HepG2 (cell line): ENCODE data around the gene OR52E1. TPM values are rescaled to one million over a fixed set of nuclear protein-coding genes. Genes with fewer than 3 reads are reported as not detected.

ENCODE experiments used
- ATAC-seq: fragments of 200-7000 bp; cut with Tn5 transposase; 3 replicates; pipeline ENCODE4 v1.9.1; 2020; ENCODE audit warnings: mild to moderate bottlenecking, moderate library complexity
- BruUV-seq: library from RNA; stranded (reverse); fragments of 400-500 nt; replicated peaks from 2 replicates; lab custom pipeline; 2021; lab: Mats Ljungman, UMichigan
- CTCF ChIA-PET: fragments of 300-600 bp; formaldehyde crosslinking; extraction: SDS; loops from one replicate; lab custom pipeline; 2021; ENCODE audit warnings: low total read pairs, inconsistent platforms, low intra/inter-chr PET ratio; lab: Yijun Ruan, JAX
- POLR2A ChIA-PET: fragments of 350-600 bp; sonication (Branson Sonifier 250); formaldehyde crosslinking; loops from one replicate; lab custom pipeline; 2020; ENCODE audit warnings: antibody characterized with exemption, inconsistent platforms; lab: Yijun Ruan, JAX
- DNase-seq: peaks from one replicate; pipeline ENCODE4 v3.0.0-alpha.2; 2015; ENCODE audit warnings: low spot score
- FAIRE-seq: peaks from 3 replicates; lab custom pipeline; 2011; peaks lifted over from hg19 to GRCh38; lab: Jason Lieb, UNC
- H2AFZ ChIP-seq: one replicate; pipeline ENCODE4 v1.6.1; 2011; ENCODE audit warnings: low read length, inconsistent platforms
- H3K27ac ChIP-seq: fragments of 300-600 bp; 3 replicates; pipeline ENCODE4 v1.8.0; 2011; ENCODE audit warnings: mixed run types, mild to moderate bottlenecking, mixed read lengths, low read length, inconsistent platforms; ENCODE audit not compliant: insufficient read depth; ENCODE audit errors: extremely low read length
- H3K27me3 ChIP-seq, 2 experiments: fragments of 200-600 bp in 1 of 2; 2 replicates in 1 of 2; 3 replicates in 1 of 2; pipeline versions ENCODE4 v1.6.0 to v1.8.0; 2011; ENCODE audit warnings: low read length in 2 of 2, mild to moderate bottlenecking in 2 of 2, moderate library complexity in 2 of 2, inconsistent platforms in 1 of 2; ENCODE audit not compliant: insufficient read depth in 2 of 2, control insufficient read depth in 1 of 2
- H3K36me3 ChIP-seq, 2 experiments: fragments of 200-600 bp in 1 of 2; replicated peaks in 1 of 2; 2 replicates in 1 of 2; 3 replicates in 1 of 2; pipeline versions ENCODE4 v1.5.1 to v1.8.0; 2011; ENCODE audit warnings: low read length in 2 of 2, inconsistent platforms in 1 of 2; ENCODE audit not compliant: insufficient read depth in 2 of 2, control insufficient read depth in 1 of 2
- H3K4me1 ChIP-seq: 2 replicates; pipeline ENCODE4 v1.5.1; 2012; ENCODE audit warnings: low read length, inconsistent platforms; ENCODE audit not compliant: insufficient read depth
- H3K4me2 ChIP-seq: 2 replicates; pipeline ENCODE4 v1.6.0; 2011; ENCODE audit warnings: low read depth, low read length, inconsistent platforms
- H3K4me3 ChIP-seq, 3 experiments: fragments of 200-600 bp in 1 of 3; sonication (generic), shearing (Covaris generic) in 1 of 3; replicated peaks in 1 of 3; 2 replicates each; pipeline ENCODE4 v1.5.1; 2011 to 2016; ENCODE audit warnings: low read length in 3 of 3, inconsistent platforms in 2 of 3, low read depth in 2 of 3, mild to moderate bottlenecking in 2 of 3, control low read depth in 1 of 3, mixed read lengths in 1 of 3; ENCODE audit not compliant: insufficient read depth in 1 of 3
- H3K79me2 ChIP-seq: one replicate; pipeline ENCODE4 v1.6.1; 2011; ENCODE audit warnings: low read length, inconsistent platforms; ENCODE audit not compliant: insufficient read depth
- H3K9ac ChIP-seq: 2 replicates; pipeline ENCODE4 v1.6.0; 2011; ENCODE audit warnings: mild to moderate bottlenecking, low read depth, low read length, inconsistent platforms; ENCODE audit not compliant: insufficient read depth
- H3K9me3 ChIP-seq: 2 replicates; pipeline ENCODE4 v1.5.1; 2012; ENCODE audit warnings: mild to moderate bottlenecking, low read length
- H4K20me1 ChIP-seq: 2 replicates; pipeline ENCODE4 v1.6.0; 2011; ENCODE audit warnings: inconsistent platforms, mild to moderate bottlenecking, low read length, moderate library complexity; ENCODE audit not compliant: insufficient read depth
- HNRNPK ChIP-seq: fragments of 200-400 bp; formaldehyde crosslinking; IDR thresholded peaks from 2 replicates; pipeline ENCODE4 v1.6.1; 2018; ENCODE audit warnings: low read length, low read depth, moderate library complexity, mild to moderate bottlenecking; ENCODE audit not compliant: poor library complexity, severe bottlenecking
- RFX3 ChIP-seq: IDR thresholded peaks from 2 replicates; pipeline ENCODE4 v1.6.1; 2016; ENCODE audit warnings: missing biosample characterization, missing genetic modification reagents
- ZNF816 ChIP-seq: sonication (generic); formaldehyde crosslinking; IDR thresholded peaks from 2 replicates; pipeline ENCODE4 v1.8.0; 2022; ENCODE audit warnings: missing genetic modification reagents, mild to moderate bottlenecking, borderline replicate concordance
- WGBS: methylation state at CpG from one replicate; pipeline ENCODE4 v1.1.6; 2017; ENCODE audit warnings: low lambda C conversion rate; 5-methylcytosine and 5-hydroxymethylcytosine counted together
- in situ Hi-C: cut with HindIII; loops from 2 replicates; pipeline ENCODE4 v1.10.0; 2017; ENCODE audit warnings: low pct_unique_long_range_greater_than_20kb; ENCODE audit not compliant: extremely low pct_ligation_motif_present
- intact Hi-C: fragments of 100-400 bp; cut with micrococcal nuclease; formaldehyde crosslinking; loops from one replicate; pipeline ENCODE4 v1.10.0; 2022; ENCODE audit not compliant: unreplicated experiment
- polyA plus RNA-seq, 8 experiments: library from polyadenylated mRNA; depleted of rRNA in 3 of 8; stranded (reverse) in 7 of 8; unstranded in 1 of 8; fragments of >200 nt; fragmentation: Illumina TruSeq in 4 of 8; extraction: Trizol in 4 of 8; gene quantifications; 2 replicates each; pipeline versions ENCODE4 v1.2.1 to v1.2.3, GENCODE V29; 2011 to 2016; ENCODE audit warnings: low read depth in 4 of 8, missing spikeins in 1 of 8, mixed read lengths in 1 of 8; ENCODE audit not compliant: insufficient read depth in 1 of 8
- total RNA-seq, 5 experiments: library from RNA; depleted of rRNA; stranded (reverse); fragments of >200 nt; fragmentation: Illumina TruSeq; extraction: Trizol; gene quantifications; 2 replicates each; pipeline ENCODE4 v1.2.3, GENCODE V29; 2016; ENCODE audit warnings: low read depth in 1 of 5

The OR52E1 gene
- total and polyA plus RNA-seq, 2 of the 13 experiments (the other 11 are each of a cell fraction or from before 2014, with no cell fraction given), result not detected

DNA sequence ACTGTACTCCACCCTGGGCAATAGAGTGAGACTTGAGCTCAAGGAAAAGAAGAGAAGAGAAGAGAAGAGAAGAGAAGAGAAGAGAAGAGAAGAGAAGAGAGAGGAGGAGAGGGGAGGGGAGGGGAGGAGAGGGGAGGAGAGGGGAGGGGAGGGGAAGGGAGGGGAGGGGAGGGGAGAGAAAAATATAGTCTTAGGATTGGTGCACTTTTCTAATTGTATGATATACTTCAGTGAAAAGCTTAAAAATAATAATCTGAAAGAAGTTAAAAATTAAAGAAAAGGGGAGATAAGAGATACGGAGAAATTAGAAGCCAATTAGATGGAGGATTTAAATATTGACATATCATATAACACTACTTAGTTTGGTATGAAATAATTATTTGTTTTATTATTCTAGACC lies 49.5 kb downstream of the OR52E1 start:
- ChIA-PET POLR2A (no interaction called here), CTCF (no interaction called here)

More for the DNA sequence above, 49.5 kb downstream of the OR52E1 start:
- no peak overlapping the region for H3K4me3 ChIP-seq
- FAIRE-seq (no peak), ATAC-seq (no peak)
- no peaks in the 10 kb centered on the region for H3K79me2 ChIP-seq
- BruUV-seq, result no TSS peak
- no peaks in the 10 kb centered on the region for H3K27me3 ChIP-seq
- H3K36me3 ChIP-seq, result no peaks in the 10 kb centered on the region
- H4K20me1 ChIP-seq, result no peaks in the 10 kb centered on the region
- 46% methylated on average over 1 of the region's 1 CpG for WGBS
- H3K4me2 ChIP-seq, result no peak overlapping the region
- H3K27ac ChIP-seq, result no peak overlapping the region
- no peak overlapping the region for H2AFZ ChIP-seq
- no peaks in the 10 kb centered on the region for H3K4me1 ChIP-seq
- no peak overlapping the region for H3K9ac ChIP-seq
- in situ Hi-C loops, result no loop called here
- TF ChIP-seq RFX3 (no peak), ZNF816 (no peak), HNRNPK (peak; percentile 83)
- TF ChIP-seq, all 625 proteins: peak for 1
- no peak for DNase-seq
- H3K9me3 ChIP-seq, result no peaks in the 10 kb centered on the region
- intact Hi-C loops, result no loop called here

Other genes with a start within 250 kb of the OR52E1 start
- not detected in 2 replicates for gene OR51F2, start 248.3 kb upstream of the OR52E1 start, total RNA-seq (2016; rRNA removed; fragmentation: Illumina TruSeq; extraction: Trizol)
- gene OR51F2, start 248.3 kb upstream of the OR52E1 start, polyA plus RNA-seq (2011; rRNA removed), result not detected in 2 replicates
- not detected in 2 replicates for gene OR51S1, start 220.4 kb upstream of the OR52E1 start, total RNA-seq (2016; rRNA removed; fragmentation: Illumina TruSeq; extraction: Trizol)
- gene OR51S1, start 220.4 kb upstream of the OR52E1 start, polyA plus RNA-seq (2011; rRNA removed), result not detected in 2 replicates
- gene OR51T1, start 187.7 kb upstream of the OR52E1 start, total RNA-seq (2016; rRNA removed; fragmentation: Illumina TruSeq; extraction: Trizol), result not detected in 2 replicates
- gene OR51T1, start 187.7 kb upstream of the OR52E1 start, polyA plus RNA-seq (2011; rRNA removed), result not detected in 2 replicates
- not detected in 2 replicates for gene OR51A7, start 165.8 kb upstream of the OR52E1 start, total RNA-seq (2016; rRNA removed; fragmentation: Illumina TruSeq; extraction: Trizol)
- gene OR51A7, start 165.8 kb upstream of the OR52E1 start, polyA plus RNA-seq (2011; rRNA removed), result not detected in 2 replicates
- gene OR51G2, start 150.2 kb upstream of the OR52E1 start, total RNA-seq (2016; rRNA removed; fragmentation: Illumina TruSeq; extraction: Trizol), result not detected in 2 replicates
- gene OR51G2, start 150.2 kb upstream of the OR52E1 start, polyA plus RNA-seq (2011; rRNA removed), result not detected in 2 replicates
- gene OR51G1, start 145.2 kb upstream of the OR52E1 start, total RNA-seq (2016; rRNA removed; fragmentation: Illumina TruSeq; extraction: Trizol), result not detected in 2 replicates
- gene OR51G1, start 145.2 kb upstream of the OR52E1 start, polyA plus RNA-seq (2011; rRNA removed), result not detected in 2 replicates
- not detected in 2 replicates for gene OR51A4, start 122.0 kb upstream of the OR52E1 start, total RNA-seq (2016; rRNA removed; fragmentation: Illumina TruSeq; extraction: Trizol)
- gene OR51A4, start 122.0 kb upstream of the OR52E1 start, polyA plus RNA-seq (2011; rRNA removed), result not detected in 2 replicates
- not detected in 2 replicates for gene OR51A2, start 113.9 kb upstream of the OR52E1 start, total RNA-seq (2016; rRNA removed; fragmentation: Illumina TruSeq; extraction: Trizol)
- gene OR51A2, start 113.9 kb upstream of the OR52E1 start, polyA plus RNA-seq (2011; rRNA removed), result not detected in 2 replicates
- gene OR51L1, start 74.7 kb upstream of the OR52E1 start, total RNA-seq (2016; rRNA removed; fragmentation: Illumina TruSeq; extraction: Trizol), result not detected in 2 replicates
- not detected in 2 replicates for gene OR51L1, start 74.7 kb upstream of the OR52E1 start, polyA plus RNA-seq (2011; rRNA removed)
- not detected in 2 replicates for gene OR52J3, start 23.0 kb upstream of the OR52E1 start, total RNA-seq (2016; rRNA removed; fragmentation: Illumina TruSeq; extraction: Trizol)
- gene OR52J3, start 23.0 kb upstream of the OR52E1 start, polyA plus RNA-seq (2011; rRNA removed), result not detected in 2 replicates
- gene OR52E2, start 9.9 kb upstream of the OR52E1 start, total RNA-seq (2016; rRNA removed; fragmentation: Illumina TruSeq; extraction: Trizol), result not detected in 2 replicates
- gene OR52E2, start 9.9 kb upstream of the OR52E1 start, polyA plus RNA-seq (2011; rRNA removed), result not detected in 2 replicates
- gene OR52A5, start 68.8 kb downstream of the OR52E1 start, total RNA-seq (2016; rRNA removed; fragmentation: Illumina TruSeq; extraction: Trizol), result not detected in 2 replicates
- gene OR52A5, start 68.8 kb downstream of the OR52E1 start, polyA plus RNA-seq (2011; rRNA removed), result not detected in 2 replicates
- gene OR52A1, start 85.2 kb downstream of the OR52E1 start, total RNA-seq (2016; rRNA removed; fragmentation: Illumina TruSeq; extraction: Trizol), result not detected in 2 replicates
- not detected in 2 replicates for gene OR52A1, start 85.2 kb downstream of the OR52E1 start, polyA plus RNA-seq (2011; rRNA removed)
- gene OR51V1, start 131.1 kb downstream of the OR52E1 start, total RNA-seq (2016; rRNA removed; fragmentation: Illumina TruSeq; extraction: Trizol), result not detected in 2 replicates
- gene OR51V1, start 131.1 kb downstream of the OR52E1 start, polyA plus RNA-seq (2011; rRNA removed), result not detected in 2 replicates
- not detected in 2 replicates for gene HBB, start 157.5 kb downstream of the OR52E1 start, total RNA-seq (2016; rRNA removed; fragmentation: Illumina TruSeq; extraction: Trizol)
- not detected in 2 replicates for gene HBB, start 157.5 kb downstream of the OR52E1 start, polyA plus RNA-seq (2011; rRNA removed)
- gene HBD, start 164.9 kb downstream of the OR52E1 start, total RNA-seq (2016; rRNA removed; fragmentation: Illumina TruSeq; extraction: Trizol), result not detected in 2 replicates
- gene HBD, start 164.9 kb downstream of the OR52E1 start, polyA plus RNA-seq (2011; rRNA removed), result not detected in 2 replicates
- gene HBG1, start 180.3 kb downstream of the OR52E1 start, total RNA-seq (2016; rRNA removed; fragmentation: Illumina TruSeq; extraction: Trizol), result not detected in 2 replicates
- gene HBG1, start 180.3 kb downstream of the OR52E1 start, polyA plus RNA-seq (2011; rRNA removed), result not detected in 2 replicates
- gene HBG2, start 185.2 kb downstream of the OR52E1 start, total RNA-seq (2016; rRNA removed; fragmentation: Illumina TruSeq; extraction: Trizol), result not detected in 2 replicates
- gene HBG2, start 185.2 kb downstream of the OR52E1 start, polyA plus RNA-seq (2011; rRNA removed), result not detected in 2 replicates
- gene HBE1, start 200.4 kb downstream of the OR52E1 start, total RNA-seq (2016; rRNA removed; fragmentation: Illumina TruSeq; extraction: Trizol), result 0.35 and 0.52 TPM in 2 replicates
- 0.24 and 0.31 TPM in 2 replicates for gene HBE1, start 200.4 kb downstream of the OR52E1 start, polyA plus RNA-seq (2011; rRNA removed)
- gene OR51B4, start 232.4 kb downstream of the OR52E1 start, total RNA-seq (2016; rRNA removed; fragmentation: Illumina TruSeq; extraction: Trizol), result 0.11 and 0.22 TPM in 2 replicates
- 0.07 and 0.33 TPM in 2 replicates for gene OR51B4, start 232.4 kb downstream of the OR52E1 start, polyA plus RNA-seq (2011; rRNA removed)